Measurements from ENCODE around the gene URB1.

DNA sequence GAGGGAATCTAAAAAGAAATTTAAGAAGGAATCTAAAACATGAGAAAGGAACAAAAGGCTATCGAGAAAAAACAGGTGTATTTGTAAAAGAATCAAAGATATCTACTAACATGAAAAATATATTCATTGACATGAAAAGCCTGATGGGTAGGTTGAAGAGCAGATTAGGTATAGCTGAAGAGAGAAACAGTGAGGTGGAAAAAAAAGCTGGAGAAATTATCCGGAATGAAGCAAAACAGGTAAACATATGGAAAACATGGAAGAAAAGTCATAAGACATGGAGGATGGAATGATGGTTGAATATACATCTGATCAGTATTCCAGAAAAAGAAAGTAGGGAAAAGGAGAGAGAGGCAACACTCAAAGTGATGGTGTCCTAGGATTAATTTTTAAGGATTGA, 29.3 kb upstream of the URB1 start:
- TF ChIP-seq, protein P1, sequence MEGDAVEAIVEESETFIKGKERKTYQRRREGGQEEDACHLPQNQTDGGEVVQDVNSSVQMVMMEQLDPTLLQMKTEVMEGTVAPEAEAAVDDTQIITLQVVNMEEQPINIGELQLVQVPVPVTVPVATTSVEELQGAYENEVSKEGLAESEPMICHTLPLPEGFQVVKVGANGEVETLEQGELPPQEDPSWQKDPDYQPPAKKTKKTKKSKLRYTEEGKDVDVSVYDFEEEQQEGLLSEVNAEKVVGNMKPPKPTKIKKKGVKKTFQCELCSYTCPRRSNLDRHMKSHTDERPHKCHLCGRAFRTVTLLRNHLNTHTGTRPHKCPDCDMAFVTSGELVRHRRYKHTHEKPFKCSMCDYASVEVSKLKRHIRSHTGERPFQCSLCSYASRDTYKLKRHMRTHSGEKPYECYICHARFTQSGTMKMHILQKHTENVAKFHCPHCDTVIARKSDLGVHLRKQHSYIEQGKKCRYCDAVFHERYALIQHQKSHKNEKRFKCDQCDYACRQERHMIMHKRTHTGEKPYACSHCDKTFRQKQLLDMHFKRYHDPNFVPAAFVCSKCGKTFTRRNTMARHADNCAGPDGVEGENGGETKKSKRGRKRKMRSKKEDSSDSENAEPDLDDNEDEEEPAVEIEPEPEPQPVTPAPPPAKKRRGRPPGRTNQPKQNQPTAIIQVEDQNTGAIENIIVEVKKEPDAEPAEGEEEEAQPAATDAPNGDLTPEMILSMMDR (IDR thresholded peaks at IDR 0.05): no peak
- TF ChIP-seq POLR2A (IDR thresholded peaks at IDR 0.05): no peak

Data from Peyer's patch (tissue), 4 donors.